NT2/D1 (cell line): ENCODE measurements around the gene CENPE.

Experiments used
- SUZ12 ChIP-seq: IDR thresholded peaks from 2 replicates; pipeline ENCODE4 v1.6.1; 2011; ENCODE audit not compliant: insufficient read length, insufficient read depth; ENCODE audit errors: extremely low read depth
- ZNF274 ChIP-seq: IDR thresholded peaks from 2 replicates; pipeline ENCODE4 v1.6.1; 2011; ENCODE audit warnings: mild to moderate bottlenecking, low read depth, low read length

DNA sequence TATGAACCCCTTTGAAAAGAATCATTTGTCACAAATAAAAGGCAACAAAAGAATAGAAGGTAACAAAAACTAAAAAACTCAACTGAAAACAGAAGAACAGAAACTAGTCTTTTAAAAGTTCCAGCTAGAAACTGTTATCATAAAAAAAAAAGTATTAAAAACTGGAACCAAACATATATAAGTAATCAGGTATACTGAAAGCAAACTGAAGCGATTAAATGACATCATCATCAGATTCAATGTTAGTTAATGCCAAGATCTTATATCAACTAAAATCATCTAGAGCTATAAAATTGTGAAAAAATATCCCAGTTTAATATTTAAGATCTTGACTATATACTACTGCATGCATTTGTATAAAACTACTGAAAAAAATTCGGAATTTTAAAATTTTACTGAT is 36.0 kb downstream of the CENPE start:
- TF ChIP-seq SUZ12 (no peak), ZNF274 (no peak)
